ENCODE measurements around the gene KCNK17. TPM values are rescaled to one million over a fixed set of nuclear protein-coding genes. Genes with fewer than 3 reads are reported as not detected.

Gene KCNK17
- total RNA-seq, 1 experiment from 2014 or later = not detected

GRCh38 chr6:39353698-39354315, 39.6 kb upstream of the KCNK17 start:
- ChIA-PET CTCF (no interaction called here), POLR2A (no interaction called here)
- no peak overlapping the region for H3K4me3 Mint-ChIP-seq (ENCODE audit: unreplicated experiment)
- Histone ChIP-seq H3K9me3 (no peaks in the 10 kb centered on the region), H3K27me3 (replicated peaks; ENCODE audit: control insufficient read depth, insufficient read depth, low read length) (no peaks in the 10 kb centered on the region; the same call in 1 of the 2 replicates), H3K4me3 (ENCODE audit: low read depth, low read length) (no peak overlapping the region), H3K36me3 (ENCODE audit: control insufficient read depth, insufficient read depth, low read length) (no peaks in the 10 kb centered on the region), H3K4me1 (no peaks in the 10 kb centered on the region)
- H3K27ac Mint-ChIP-seq (ENCODE audit: unreplicated experiment) = no peak overlapping the region
- no peaks in the 10 kb centered on the region for H3K27me3 Mint-ChIP-seq (ENCODE audit: insufficient read depth, unreplicated experiment)
- H3K9me3 Mint-ChIP-seq (ENCODE audit: unreplicated experiment) = no peaks in the 10 kb centered on the region
- no TSS peak for BruUV-seq (replicated peaks)
- no peaks in the 10 kb centered on the region for H3K36me3 Mint-ChIP-seq (ENCODE audit: insufficient read depth, unreplicated experiment)
- DNase-seq = no peak
- intact Hi-C loops (cut with micrococcal nuclease; ENCODE audit: unreplicated experiment) = no loop called here
- no peaks in the 10 kb centered on the region for H3K4me1 Mint-ChIP-seq (ENCODE audit: low read depth, unreplicated experiment)
- TF ChIP-seq CTCF (IDR thresholded peaks at IDR 0.05; ENCODE audit: insufficient read depth in 1 of 2, low read depth in 1 of 2, low read length in 1 of 2, severe bottlenecking in 1 of 2, unreplicated experiment in 1 of 2) = no peak

GRCh38 chr6:39350723-39351505, 36.7 kb upstream of the KCNK17 start:
- Histone ChIP-seq H3K27me3 (replicated peaks; ENCODE audit: control insufficient read depth, insufficient read depth, low read length) (no peaks in the 10 kb centered on the region; the same call in 1 of the 2 replicates), H3K4me3 (ENCODE audit: low read depth, low read length) (no peak overlapping the region), H3K36me3 (ENCODE audit: control insufficient read depth, insufficient read depth, low read length) (no peaks in the 10 kb centered on the region), H3K9me3 (no peaks in the 10 kb centered on the region), H3K4me1 (no peaks in the 10 kb centered on the region)
- intact Hi-C loops (cut with micrococcal nuclease; ENCODE audit: unreplicated experiment) = no loop called here
- no peak for TF ChIP-seq CTCF (IDR thresholded peaks at IDR 0.05; ENCODE audit: insufficient read depth in 1 of 2, low read depth in 1 of 2, low read length in 1 of 2, severe bottlenecking in 1 of 2, unreplicated experiment in 1 of 2)
- Mint-ChIP-seq H3K4me3 (ENCODE audit: unreplicated experiment) (no peak overlapping the region), H3K36me3 (ENCODE audit: insufficient read depth, unreplicated experiment) (no peaks in the 10 kb centered on the region), H3K9me3 (ENCODE audit: unreplicated experiment) (no peaks in the 10 kb centered on the region), H3K27ac (ENCODE audit: unreplicated experiment) (no peak overlapping the region), H3K27me3 (ENCODE audit: insufficient read depth, unreplicated experiment) (peaks cover 5% of the 10 kb centered on the region), H3K4me1 (ENCODE audit: low read depth, unreplicated experiment) (no peaks in the 10 kb centered on the region)
- no TSS peak for BruUV-seq (replicated peaks)
- no peak for DNase-seq
- ChIA-PET POLR2A (no interaction called here), CTCF (no interaction called here)

GRCh38 chr6:39348740-39349139, 34.5 kb upstream of the KCNK17 start:
- TF ChIP-seq CTCF (IDR thresholded peaks at IDR 0.05; ENCODE audit: insufficient read depth in 1 of 2, low read depth in 1 of 2, low read length in 1 of 2, severe bottlenecking in 1 of 2, unreplicated experiment in 1 of 2) = no peak
- POLR2A ChIA-PET = no interaction called here
- no peak for DNase-seq
- Histone ChIP-seq H3K27me3 (replicated peaks; ENCODE audit: control insufficient read depth, insufficient read depth, low read length) (no peaks in the 10 kb centered on the region; the same call in 1 of the 2 replicates), H3K9me3 (no peaks in the 10 kb centered on the region), H3K4me1 (no peaks in the 10 kb centered on the region), H3K36me3 (ENCODE audit: control insufficient read depth, insufficient read depth, low read length) (no peaks in the 10 kb centered on the region), H3K4me3 (ENCODE audit: low read depth, low read length) (no peak overlapping the region)
- H3K9me3 Mint-ChIP-seq (ENCODE audit: unreplicated experiment) = no peaks in the 10 kb centered on the region
- no peak overlapping the region for H3K27ac Mint-ChIP-seq (ENCODE audit: unreplicated experiment)
- no TSS peak for BruUV-seq (replicated peaks)
- H3K27me3 Mint-ChIP-seq (ENCODE audit: insufficient read depth, unreplicated experiment) = peaks cover 7% of the 10 kb centered on the region
- intact Hi-C loops (cut with micrococcal nuclease; ENCODE audit: unreplicated experiment) = loop anchor here (5.0 kb wide), 1 partner anchor 959 kb away; no protein-coding TSS in a partner anchor
- no peak overlapping the region for H3K4me3 Mint-ChIP-seq (ENCODE audit: unreplicated experiment)
- no peaks in the 10 kb centered on the region for H3K4me1 Mint-ChIP-seq (ENCODE audit: low read depth, unreplicated experiment)
- CTCF ChIA-PET = no interaction called here
- no peaks in the 10 kb centered on the region for H3K36me3 Mint-ChIP-seq (ENCODE audit: insufficient read depth, unreplicated experiment)

Measured in Caco-2 (cell line).